Endothelial cell of umbilical vein (primary cell): Measurements from ENCODE around the gene GPR162.

Source experiments
- CTCF ChIP-seq, 2 donors: IDR thresholded peaks; 1 replicate in 1 of 2; 2 replicates in 1 of 2; pipeline ENCODE4 v1.5.1; 2011; ENCODE audit warnings: low read length in 2 of 2, mild to moderate bottlenecking in 2 of 2, moderate library complexity in 2 of 2, control low read depth in 1 of 2, inconsistent platforms in 1 of 2, low read depth in 1 of 2; ENCODE audit not compliant: insufficient read depth in 1 of 2; ENCODE audit errors: extremely low read depth in 1 of 2
- EZH2 ChIP-seq: IDR thresholded peaks from 2 replicates; pipeline ENCODE4 v1.6.1; 2012; ENCODE audit warnings: borderline replicate concordance, low read depth, mild to moderate bottlenecking, moderate library complexity, low read length, inconsistent platforms; ENCODE audit not compliant: severe bottlenecking
- FOS ChIP-seq: IDR thresholded peaks from 2 replicates; pipeline ENCODE4 v1.6.1; 2011; ENCODE audit warnings: mild to moderate bottlenecking, low read length, moderate library complexity, borderline replicate concordance; ENCODE audit not compliant: insufficient read depth
- GATA2 ChIP-seq: IDR thresholded peaks from 2 replicates; pipeline ENCODE4 v1.7.0; 2011; ENCODE audit warnings: low read depth, mild to moderate bottlenecking, moderate library complexity, mixed read lengths, low read length; ENCODE audit not compliant: insufficient read length, insufficient read depth
- JUN ChIP-seq: IDR thresholded peaks from 2 replicates; pipeline ENCODE4 v1.6.1; 2011; ENCODE audit warnings: borderline replicate concordance, low read depth; ENCODE audit not compliant: insufficient read length, insufficient read depth
- MYC ChIP-seq: IDR thresholded peaks from one replicate; pipeline ENCODE4 v1.6.1; 2011; ENCODE audit warnings: mild to moderate bottlenecking, low read depth, low read length
- POLR2A ChIP-seq: IDR thresholded peaks from 2 replicates; pipeline ENCODE4 v1.6.1; 2012; ENCODE audit warnings: low read depth, mild to moderate bottlenecking, control low read depth, low read length
- POLR2AphosphoS5 ChIP-seq: IDR thresholded peaks from 2 replicates; pipeline ENCODE4 v1.6.1; 2012; ENCODE audit warnings: low read depth, mild to moderate bottlenecking, control low read depth, low read length, moderate library complexity; ENCODE audit not compliant: insufficient read depth
- TF ChIP-seq, protein P1 (sequence below): IDR thresholded peaks from 2 replicates; pipeline ENCODE4 v1.6.1; 2011; ENCODE audit not compliant: insufficient read depth, insufficient read length

DNA sequence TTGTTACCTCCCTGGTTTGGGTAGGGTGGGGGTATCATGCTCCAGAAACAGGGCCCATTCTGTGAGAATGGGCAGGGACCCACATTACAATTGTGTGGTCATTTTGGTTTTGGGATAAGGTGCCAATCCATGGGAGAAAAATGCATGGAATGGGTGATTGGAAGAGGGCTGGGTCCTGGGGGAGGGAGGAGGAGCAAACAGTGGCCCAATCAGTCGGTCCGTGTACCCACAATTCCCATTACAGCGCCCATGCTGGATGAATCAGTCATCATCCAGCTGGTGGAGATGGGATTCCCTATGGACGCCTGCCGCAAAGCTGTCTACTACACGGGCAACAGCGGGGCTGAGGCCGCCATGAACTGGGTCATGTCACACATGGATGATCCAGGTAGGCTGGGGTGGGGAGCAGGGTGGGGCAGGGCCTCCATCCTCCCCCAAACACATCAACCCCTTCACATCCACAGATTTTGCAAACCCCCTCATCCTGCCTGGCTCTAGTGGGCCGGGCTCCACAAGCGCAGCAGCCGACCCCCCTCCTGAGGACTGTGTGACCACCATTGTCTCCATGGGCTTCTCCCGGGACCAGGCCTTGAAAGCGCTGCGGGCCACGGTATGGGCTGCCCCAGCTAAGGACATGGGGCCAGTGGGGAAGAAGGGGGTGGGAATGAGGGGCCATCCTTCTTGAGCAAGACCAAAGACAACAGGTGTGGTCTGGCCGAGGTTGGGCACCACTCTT, 42.1 kb downstream of the GPR162 start:
- TF ChIP-seq CTCF (IDR thresholded peaks at IDR 0.05; ENCODE audit: extremely low read depth in 1 of 2, insufficient read depth in 1 of 2, low read depth in 1 of 2, low read length in 2 of 2) (no peak), POLR2A (no peak), EZH2 (no peak), JUN (no peak), POLR2AphosphoS5 (no peak), MYC (no peak), GATA2 (no peak), FOS (no peak)
- TF ChIP-seq, protein P1, sequence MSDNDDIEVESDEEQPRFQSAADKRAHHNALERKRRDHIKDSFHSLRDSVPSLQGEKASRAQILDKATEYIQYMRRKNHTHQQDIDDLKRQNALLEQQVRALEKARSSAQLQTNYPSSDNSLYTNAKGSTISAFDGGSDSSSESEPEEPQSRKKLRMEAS = no peak
